Right lobe of liver (tissue), 4 donors: ENCODE data around the gene IGSF11.

Experiments
- POLR2A ChIP-seq: fragments of 450-650 bp; IDR thresholded peaks from one replicate; pipeline ENCODE4 v1.6.1; 2017; ENCODE audit warnings: antibody characterized with exemption, mild to moderate bottlenecking
- TF ChIP-seq, protein P1 (sequence below), 4 donors: fragments of 200-600 bp in 3 of 4; fragments of 450-650 bp in 1 of 4; IDR thresholded peaks; one replicate each; pipeline versions ENCODE4 v1.5.1 to v1.8.0; 2016 to 2022; ENCODE audit warnings: antibody characterized with exemption in 4 of 4, mild to moderate bottlenecking in 2 of 4
- donor health status: DM: no; HTN: no; CAD: no.
- donor health status: DM: no; HTN: no; CAD: no.
- donor health status: DM: no; HTN: yes; CAD: no.

DNA sequence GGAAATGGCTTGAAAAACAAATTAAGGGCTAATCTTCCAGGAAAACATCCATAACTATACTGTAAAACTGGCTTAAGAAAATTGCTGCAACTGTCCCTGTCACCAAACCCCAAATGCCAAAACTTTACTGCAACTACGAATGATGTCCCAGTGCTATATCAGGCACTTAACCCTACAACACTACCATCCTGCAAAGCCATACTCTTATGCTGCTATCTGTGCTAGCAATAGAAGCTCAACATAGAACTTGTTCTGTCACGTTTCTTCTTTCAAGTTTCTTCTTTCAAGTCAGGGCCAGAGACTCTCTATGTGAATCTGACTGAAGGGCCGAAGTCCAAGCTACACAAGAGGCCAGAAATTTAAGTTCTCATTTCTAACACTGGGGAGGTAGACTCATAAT is 92.5 kb downstream of the IGSF11 start:
- TF ChIP-seq, protein P1, sequence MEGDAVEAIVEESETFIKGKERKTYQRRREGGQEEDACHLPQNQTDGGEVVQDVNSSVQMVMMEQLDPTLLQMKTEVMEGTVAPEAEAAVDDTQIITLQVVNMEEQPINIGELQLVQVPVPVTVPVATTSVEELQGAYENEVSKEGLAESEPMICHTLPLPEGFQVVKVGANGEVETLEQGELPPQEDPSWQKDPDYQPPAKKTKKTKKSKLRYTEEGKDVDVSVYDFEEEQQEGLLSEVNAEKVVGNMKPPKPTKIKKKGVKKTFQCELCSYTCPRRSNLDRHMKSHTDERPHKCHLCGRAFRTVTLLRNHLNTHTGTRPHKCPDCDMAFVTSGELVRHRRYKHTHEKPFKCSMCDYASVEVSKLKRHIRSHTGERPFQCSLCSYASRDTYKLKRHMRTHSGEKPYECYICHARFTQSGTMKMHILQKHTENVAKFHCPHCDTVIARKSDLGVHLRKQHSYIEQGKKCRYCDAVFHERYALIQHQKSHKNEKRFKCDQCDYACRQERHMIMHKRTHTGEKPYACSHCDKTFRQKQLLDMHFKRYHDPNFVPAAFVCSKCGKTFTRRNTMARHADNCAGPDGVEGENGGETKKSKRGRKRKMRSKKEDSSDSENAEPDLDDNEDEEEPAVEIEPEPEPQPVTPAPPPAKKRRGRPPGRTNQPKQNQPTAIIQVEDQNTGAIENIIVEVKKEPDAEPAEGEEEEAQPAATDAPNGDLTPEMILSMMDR (IDR thresholded peaks at IDR 0.05), result no peak
- TF ChIP-seq POLR2A, result no peak
